ENCODE data around the gene CACNB3.

The CACNB3 gene

GRCh38 chr12:48788854-48789775 lies 29.2 kb upstream of the CACNB3 start, which contains the start of gene ADCY6:
ADCY6 (minus strand) TSS chr12:48789089; CDS start chr12:48783434, 5,655 bp downstream.
- DNase-seq (ENCODE audit: low spot score): no peak

GRCh38 chr12:48789858-48790326 lies 28.4 kb upstream of the CACNB3 start:
- no peak for DNase-seq (ENCODE audit: low spot score)

GRCh38 chr12:48793696-48794095 lies 24.6 kb upstream of the CACNB3 start:
- no peak for DNase-seq (ENCODE audit: low spot score)

GRCh38 chr12:48794870-48795269 lies 23.4 kb upstream of the CACNB3 start:
- DNase-seq (ENCODE audit: low spot score): no peak

DNA sequence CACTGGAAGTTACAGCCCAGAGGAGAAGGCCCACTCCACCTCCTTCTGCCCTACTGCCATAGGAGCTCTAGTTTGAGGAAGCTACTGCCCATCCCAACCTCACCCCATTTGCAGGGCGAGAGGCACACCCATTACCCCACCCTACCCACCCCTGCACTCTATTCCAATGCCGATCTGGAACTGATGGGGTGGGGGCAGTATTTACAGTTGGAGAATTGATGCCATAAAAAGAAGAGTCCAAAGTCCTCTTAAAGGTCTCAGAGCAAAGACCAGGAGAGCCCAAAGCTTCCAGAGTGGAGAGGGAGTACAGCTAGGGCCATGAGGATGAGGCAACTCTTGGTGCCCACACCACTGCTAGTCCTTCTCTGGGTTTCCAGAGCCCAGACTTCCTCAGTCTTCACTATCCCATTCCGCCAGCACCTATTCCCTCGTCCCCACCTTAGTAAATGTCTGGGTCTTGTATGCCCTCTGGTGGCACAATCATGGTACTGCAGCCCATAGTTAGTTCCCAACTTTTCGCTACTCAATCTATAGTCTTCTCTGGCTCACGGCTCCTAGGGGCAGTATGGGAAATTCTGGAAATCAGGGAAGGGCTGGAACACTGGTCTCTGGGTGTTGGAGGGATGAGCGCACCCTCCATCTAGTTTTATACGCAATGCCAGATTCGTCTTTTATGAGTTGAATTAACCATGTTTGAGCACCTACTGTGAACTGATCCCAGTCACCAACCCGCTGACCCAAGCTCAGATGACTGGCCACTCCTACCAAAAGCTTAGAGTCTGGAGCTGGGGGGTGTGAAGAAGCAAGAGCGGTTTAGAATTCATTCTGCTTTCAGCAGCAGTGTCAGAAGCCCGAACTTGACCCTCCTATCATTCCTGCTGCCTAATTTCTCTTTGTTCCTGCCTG lies 22.5 kb upstream of the CACNB3 start:
- DNase-seq (ENCODE audit: low spot score): peak; percentile 65

DNA sequence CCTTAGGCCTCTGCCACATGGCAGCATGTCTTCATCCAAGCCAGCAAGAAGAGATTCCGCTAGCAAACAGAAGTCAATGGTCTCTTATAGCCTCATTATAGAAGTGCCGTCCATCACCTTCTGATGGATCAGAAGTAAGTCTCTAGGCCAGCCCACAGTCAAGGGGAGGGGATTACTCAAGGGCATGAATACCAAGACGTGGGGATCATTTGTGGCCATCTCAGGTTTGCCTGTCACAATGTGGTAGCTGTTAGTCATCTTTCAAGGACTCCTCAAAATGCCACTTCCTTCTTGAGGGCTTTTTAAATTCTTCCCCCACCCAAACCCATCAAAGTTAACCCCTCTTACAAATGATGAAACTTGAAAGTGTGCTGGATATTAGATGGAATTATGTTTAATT lies 21.3 kb upstream of the CACNB3 start:
- DNase-seq (ENCODE audit: low spot score): no peak

DNA sequence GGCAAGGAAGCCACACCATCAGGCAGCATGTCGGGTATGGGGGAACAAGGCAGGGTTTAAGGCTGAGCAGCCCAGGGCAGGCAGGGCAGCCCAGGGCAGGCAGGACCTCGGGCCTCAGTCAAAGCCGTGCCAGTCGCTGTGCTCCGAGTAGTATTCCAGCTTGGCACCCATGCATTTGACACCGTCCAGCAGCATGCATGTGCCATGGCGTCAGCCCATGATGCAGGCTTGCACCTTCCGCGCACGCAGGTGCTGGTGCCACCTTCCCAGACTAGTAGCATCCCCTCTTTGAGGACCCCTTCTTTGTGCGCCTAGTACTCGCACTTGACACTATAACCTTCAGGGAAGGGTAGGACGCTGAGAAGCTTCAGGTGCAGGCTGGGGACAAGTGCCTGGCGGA lies 17.8 kb upstream of the CACNB3 start:
- no peak for DNase-seq (ENCODE audit: low spot score)

- DNase-seq (ENCODE audit: low spot score): no peak
These were observed 17.3 kb upstream of the CACNB3 start for GRCh38 chr12:48800971-48801370.

- no peak for DNase-seq (ENCODE audit: low spot score)
These were observed 14.6 kb upstream of the CACNB3 start for GRCh38 chr12:48803675-48804074.

DNA sequence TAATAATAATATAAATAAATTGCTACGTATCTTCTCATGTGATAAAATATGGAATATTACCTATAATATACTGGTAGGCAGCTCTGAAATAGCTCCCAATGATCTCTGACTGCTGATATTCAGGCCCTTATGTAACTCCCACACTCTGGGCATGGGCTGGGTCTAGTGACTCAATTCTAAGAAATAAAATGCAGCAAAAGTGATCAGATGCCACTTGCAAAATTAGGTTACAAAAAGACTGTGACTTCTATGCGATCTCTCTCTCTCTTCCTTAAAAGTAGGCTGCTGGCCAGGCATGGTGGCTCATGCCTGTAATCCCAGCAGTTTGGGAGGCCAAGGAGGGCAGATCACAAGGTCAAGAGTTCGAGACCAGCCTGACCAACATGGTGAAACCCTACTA lies 10.3 kb upstream of the CACNB3 start:
- no peak for DNase-seq (ENCODE audit: low spot score)

GRCh38 chr12:48810903-48811431 lies 7.3 kb upstream of the CACNB3 start:
- DNase-seq (ENCODE audit: low spot score): no peak

- DNase-seq (ENCODE audit: low spot score): no peak
These were observed 6.7 kb upstream of the CACNB3 start for GRCh38 chr12:48811437-48812090.

DNA sequence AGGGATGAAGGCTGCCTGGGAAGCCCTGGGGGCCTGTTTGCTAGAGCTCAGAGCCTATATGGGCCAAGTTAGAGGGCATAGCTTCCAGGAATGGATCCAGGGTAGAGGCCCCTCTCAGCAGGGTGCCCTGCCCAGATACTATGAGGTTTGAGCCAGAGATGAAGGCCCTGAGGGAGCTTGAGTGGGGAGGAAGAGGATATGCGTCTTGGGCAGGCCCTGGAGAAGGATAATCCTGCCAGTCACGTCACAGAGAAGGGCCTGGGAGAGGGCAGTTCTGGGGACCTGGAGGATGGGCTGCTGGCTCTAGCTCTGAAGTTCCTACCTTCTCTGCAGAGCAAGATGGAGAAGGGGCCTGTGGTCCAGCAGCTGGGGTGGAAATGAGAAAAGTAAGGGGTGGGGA lies 5.9 kb upstream of the CACNB3 start:
- DNase-seq (ENCODE audit: low spot score): no peak

DNA sequence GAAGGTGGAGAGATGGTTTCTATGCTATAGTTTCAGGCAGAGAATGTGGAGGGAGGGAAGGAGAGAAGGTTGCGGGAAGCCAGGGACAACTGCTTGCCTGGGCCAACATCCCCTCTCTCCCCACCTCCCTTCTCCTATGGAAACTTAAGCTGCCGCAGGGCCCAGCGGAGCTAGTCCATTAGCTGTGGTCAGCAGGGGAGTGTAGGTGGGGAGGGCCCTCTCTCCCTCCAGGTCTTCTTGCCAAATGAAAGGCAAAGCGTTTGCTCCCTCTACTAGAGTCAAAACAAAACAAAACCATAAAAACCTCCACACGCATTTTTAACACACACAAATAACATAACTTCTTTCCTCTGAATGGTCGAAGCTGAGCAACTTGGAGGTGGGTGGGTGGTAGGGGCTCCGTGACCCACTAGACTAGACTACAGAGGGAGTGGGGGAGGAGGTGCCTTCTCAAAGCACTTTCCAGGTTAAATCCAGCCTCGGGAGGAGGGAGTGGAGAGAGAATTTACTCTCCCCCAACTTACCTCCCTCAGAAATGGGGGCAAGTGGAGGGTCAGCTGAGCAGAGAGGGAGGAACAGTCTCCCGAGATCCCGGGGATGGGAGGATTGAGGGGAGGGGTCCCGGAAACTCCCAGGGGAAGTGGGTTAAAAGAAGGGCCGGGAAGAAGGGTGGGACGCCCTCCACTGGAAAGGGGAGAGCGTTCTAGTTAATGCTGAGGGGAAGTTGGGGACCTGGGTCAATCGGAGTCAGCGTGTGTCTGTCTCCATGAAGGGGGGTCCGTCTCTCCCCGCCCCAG lies 4.6 kb upstream of the CACNB3 start:
- no peak for DNase-seq (ENCODE audit: low spot score)

DNA sequence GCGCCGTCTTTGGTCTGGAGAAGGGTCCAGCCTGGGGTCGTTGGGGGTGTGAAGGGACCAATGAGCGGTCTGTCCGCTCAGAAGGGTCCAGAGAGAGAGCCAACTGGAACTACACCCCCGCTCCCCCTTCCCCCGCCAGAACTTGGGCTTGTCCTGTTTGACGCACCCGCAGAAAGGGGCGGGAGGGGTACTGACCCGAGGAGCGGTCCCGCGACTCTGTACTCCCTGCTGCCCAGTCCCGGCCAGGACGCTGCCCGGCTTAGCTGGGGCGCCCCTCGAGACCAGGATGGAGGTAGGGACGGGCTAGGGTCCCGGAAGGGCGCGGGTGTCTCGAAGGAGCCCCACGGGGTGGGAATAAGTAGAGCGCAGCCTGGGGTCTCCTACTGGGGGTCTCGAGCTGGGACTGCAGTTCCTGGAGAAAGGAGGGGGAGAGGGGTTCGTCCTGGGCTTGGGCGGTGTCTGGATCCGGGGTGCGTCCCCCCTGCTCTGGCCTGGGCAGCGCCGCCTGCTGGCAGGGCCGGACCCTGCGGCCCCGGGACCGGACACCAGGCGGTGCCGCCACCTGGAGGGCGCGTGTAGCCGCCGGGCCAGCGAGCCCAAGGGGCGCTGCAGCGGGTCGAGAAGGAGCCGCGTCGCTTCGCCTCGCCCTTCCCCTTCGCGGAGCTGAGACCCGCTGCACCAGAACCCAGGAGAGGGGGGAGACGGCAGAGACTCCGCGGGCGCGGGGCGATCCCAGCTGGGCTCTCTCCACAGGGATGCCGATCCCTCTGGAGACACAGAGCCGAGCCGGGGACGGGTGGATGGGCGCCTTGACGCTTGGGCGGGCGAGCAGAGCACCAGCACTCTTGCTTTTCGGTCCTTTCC lies 3.8 kb upstream of the CACNB3 start:
- peak; percentile 81 for DNase-seq (ENCODE audit: low spot score)

- peak; percentile 15 for DNase-seq (ENCODE audit: low spot score)
These were observed 2.9 kb upstream of the CACNB3 start for GRCh38 chr12:48815126-48816110.

DNA sequence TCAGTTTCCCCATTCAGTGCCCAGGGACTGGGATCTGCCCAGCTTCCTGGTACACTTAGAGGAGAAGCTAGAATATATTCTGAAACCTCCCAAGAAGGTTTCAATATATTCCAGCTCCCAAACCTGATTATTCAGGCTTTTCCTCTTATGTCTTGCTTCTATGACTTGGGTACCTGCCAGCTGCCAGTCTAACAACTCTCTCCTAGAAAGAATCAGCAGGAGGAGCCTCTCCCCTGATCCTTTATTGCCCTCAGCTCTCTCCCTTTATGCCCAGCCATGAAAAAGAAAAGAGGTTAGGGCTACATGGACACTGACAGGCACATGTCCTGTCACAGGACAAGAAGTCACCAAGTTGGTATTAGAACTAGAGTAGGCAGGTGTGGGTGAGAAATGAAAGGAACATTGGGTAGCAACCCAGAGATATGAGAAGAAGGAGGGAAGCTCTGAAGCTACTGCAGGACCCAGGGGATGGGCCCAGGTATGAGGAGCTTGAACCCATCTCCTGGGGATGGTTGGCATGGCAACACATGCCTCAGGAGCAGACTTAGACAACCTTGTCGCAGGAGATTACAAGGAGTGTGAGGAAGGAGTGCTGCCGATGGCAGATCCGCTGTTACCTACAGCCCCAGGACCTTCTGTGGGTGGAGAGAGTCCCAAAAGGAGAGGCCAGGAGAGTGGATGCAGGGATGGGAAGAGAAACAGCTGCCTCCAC lies 2.0 kb upstream of the CACNB3 start:
- DNase-seq (ENCODE audit: low spot score): no peak

Measured in CD4-positive, alpha-beta T cell treated with Interleukin-2 at 100 ng/mL for 4 hours (primary cell).